ENCODE measurements around the gene FLRT2.

The FLRT2 gene, protein sequence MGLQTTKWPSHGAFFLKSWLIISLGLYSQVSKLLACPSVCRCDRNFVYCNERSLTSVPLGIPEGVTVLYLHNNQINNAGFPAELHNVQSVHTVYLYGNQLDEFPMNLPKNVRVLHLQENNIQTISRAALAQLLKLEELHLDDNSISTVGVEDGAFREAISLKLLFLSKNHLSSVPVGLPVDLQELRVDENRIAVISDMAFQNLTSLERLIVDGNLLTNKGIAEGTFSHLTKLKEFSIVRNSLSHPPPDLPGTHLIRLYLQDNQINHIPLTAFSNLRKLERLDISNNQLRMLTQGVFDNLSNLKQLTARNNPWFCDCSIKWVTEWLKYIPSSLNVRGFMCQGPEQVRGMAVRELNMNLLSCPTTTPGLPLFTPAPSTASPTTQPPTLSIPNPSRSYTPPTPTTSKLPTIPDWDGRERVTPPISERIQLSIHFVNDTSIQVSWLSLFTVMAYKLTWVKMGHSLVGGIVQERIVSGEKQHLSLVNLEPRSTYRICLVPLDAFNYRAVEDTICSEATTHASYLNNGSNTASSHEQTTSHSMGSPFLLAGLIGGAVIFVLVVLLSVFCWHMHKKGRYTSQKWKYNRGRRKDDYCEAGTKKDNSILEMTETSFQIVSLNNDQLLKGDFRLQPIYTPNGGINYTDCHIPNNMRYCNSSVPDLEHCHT

DNA sequence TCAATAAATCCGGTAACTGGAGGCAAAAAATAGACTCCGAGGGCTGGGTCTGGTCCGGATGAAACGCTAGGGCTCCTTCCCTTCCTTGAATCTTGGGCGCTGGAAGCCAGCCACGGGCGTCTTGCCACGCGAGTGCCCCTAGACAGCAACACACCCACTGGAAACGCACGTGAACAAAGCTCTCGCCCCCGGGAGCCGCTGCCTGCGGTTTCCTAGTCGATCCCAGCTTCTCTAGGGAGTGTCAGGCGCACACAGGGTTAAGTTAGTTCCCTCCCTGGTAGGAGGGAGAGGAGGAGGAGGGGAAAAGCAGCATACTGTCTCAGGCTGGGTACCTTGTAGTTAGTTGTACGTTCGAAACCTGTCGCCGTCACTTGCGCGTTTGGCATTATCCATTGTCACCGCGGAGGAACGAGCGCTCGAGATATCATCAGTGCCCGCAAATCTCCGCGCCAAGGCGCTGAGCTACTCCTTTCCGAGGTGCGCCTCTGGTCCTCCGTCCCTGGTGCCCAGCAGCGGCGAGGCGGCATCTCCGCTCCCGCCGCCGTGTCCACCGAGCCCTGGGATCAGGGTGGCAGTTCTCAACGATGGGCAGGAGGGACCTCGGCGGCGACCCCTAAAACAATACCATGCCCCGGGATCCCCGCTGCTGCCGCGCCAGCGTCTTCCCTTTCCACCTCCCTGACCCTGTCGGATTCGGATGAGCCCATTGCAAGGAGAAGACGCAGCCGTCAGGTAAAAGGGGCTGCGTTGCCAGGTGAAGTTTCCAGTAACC is at the start of gene FLRT2:
TSS of gene FLRT2 (plus strand) at position 342 of the 772 bp plus-strand sequence. CDS start 91,371 bp downstream, outside the sequence.
- peak; percentile 57 for DNase-seq (ENCODE audit: low read depth)

DNA sequence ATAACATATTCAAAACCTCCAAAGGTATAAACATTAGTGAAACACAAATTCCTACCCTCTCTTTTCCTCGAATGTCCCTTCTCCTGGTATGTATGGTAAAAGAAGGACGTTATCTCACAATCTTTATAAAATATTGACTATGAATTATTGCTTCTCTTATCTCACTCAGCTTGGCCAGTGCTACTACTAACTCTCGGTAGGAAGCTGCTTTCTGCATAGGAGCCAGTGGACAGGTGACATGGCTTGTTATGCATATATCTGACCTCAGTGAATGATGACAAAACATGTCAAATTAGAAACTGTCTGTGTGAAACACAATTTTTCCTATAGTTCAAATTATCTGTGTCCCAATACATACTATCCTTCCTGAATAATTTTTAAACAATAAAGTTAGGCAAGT is 48.5 kb upstream of the FLRT2 start:
- no peak for DNase-seq (ENCODE audit: low read depth)

GRCh38 chr14:85482552-85482951 is 47.4 kb upstream of the FLRT2 start:
- no peak for DNase-seq (ENCODE audit: low read depth)

- no peak for DNase-seq (ENCODE audit: low read depth)
Observed at GRCh38 chr14:85483037-85483436, 46.9 kb upstream of the FLRT2 start.

- DNase-seq (ENCODE audit: low read depth), result no peak
Observed at GRCh38 chr14:85483652-85484051, 46.3 kb upstream of the FLRT2 start.

GRCh38 chr14:85487215-85487614 is 42.7 kb upstream of the FLRT2 start:
- no peak for DNase-seq (ENCODE audit: low read depth)

DNA sequence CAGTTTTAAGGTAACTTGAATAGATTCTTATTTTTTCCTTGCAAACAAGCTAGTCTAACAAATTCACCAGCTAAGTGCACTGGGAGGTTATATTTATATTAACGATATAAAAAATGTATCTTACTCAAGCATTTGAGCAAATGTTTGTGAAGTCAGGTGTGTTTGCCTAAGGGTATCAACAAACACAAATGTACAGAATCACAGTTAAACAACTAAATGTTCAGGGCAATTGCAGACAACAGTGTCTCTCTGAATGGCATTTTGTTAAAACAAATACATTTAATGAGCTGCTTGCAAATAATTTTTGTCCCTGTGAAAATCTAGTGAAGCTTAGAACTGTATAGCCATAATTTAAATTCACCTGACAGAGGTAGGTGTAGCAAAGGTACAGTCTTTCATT is 28.2 kb upstream of the FLRT2 start:
- no peak for DNase-seq (ENCODE audit: low read depth)

DNA sequence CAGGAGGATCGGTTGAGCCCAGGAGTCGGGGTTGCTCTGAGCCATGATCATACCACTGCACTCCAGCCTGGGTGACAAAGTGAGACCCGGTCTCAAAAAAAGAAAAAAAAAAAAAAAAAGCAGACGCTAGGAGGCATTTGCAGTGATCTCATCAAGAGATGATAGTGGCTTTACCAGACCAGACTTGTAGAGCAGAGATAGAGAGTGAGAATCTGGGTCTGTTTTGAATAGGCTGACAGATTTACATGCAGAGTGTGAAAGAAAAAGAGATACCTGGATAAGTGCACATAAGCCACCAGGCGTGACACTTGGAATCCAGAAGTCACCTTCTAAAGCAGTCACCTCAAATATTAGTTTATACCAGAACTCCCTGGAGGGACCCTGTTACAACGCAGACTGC is 21.1 kb upstream of the FLRT2 start:
- no peak for DNase-seq (ENCODE audit: low read depth)

GRCh38 chr14:85512451-85512850 is 17.5 kb upstream of the FLRT2 start:
- no peak for DNase-seq (ENCODE audit: low read depth)

- no peak for DNase-seq (ENCODE audit: low read depth)
Observed at GRCh38 chr14:85514487-85514886, 15.5 kb upstream of the FLRT2 start.

GRCh38 chr14:85516239-85517113 is 13.5 kb upstream of the FLRT2 start:
- peak; percentile 56 for DNase-seq (ENCODE audit: low read depth)

GRCh38 chr14:85517114-85517688 is 12.7 kb upstream of the FLRT2 start:
- DNase-seq (ENCODE audit: low read depth), result no peak

GRCh38 chr14:85519661-85520305 is 10.2 kb upstream of the FLRT2 start:
- DNase-seq (ENCODE audit: low read depth), result no peak

DNA sequence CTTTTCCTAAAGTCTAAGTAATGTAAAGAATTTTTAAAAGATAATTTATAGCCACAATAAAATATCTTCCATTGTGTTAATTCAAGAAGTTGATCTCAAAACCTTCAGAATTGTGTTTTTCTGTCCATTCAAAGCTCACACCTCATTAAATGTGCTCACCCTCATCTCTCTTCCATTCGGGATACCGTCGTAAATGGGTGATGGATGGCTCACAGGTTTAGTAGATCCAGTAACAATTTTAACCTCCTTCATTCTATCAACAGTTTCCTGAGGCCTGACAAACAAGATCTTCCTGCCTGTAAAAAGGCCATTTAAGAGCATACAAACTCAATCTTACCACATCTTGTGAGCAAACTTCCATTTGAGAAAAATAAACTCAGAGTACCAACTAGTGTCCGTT is 9.4 kb upstream of the FLRT2 start:
- DNase-seq (ENCODE audit: low read depth), result no peak

- DNase-seq (ENCODE audit: low read depth), result no peak
Observed at GRCh38 chr14:85523624-85524023, 6.3 kb upstream of the FLRT2 start.

DNA sequence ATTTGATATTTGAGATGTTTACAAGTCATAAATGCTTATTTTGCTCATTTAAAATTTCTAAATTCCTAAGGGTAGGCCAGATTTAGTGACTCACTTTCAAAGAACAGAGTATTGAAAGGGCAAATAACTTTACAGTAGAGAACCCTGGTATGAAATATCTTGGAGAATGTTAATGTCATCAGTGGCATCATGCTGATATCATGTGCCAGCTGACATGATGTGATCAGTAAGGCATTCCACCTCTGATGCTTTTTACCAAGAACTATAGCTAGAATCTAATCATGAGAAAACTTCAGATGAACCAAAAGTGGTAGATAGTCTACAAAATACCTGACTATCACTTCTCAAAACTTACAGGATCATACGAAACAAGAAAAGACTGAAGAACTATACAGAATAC is 2.9 kb upstream of the FLRT2 start:
- DNase-seq (ENCODE audit: low read depth), result peak; percentile 77

DNA sequence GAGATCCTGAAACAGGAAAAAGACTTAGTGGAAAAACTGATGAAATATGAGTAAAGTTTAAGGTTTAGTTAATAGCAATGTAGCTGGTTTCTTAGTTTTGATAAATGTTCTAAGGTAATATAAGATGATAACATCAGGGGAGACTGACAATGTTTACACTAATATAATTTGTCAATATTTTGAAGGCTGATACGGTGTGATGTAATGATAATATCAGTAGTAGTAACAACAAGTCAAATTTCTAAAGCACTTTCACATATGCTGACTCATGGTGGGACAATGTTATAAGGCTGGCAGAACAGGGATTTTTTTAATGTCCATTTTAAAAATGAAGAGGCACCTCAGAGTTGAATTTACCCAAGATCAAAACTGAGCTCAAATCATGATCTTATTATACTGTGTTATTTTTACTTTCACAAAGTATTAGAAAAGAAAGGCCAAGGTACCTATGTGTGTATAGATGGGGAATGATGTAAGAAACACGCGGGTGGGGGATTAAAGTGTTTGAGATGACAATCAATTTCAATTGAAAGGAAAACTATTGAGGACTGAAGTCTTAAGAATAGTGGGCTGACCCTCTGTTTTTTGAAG is 2.4 kb upstream of the FLRT2 start:
- peak; percentile 48 for DNase-seq (ENCODE audit: low read depth)

DNA sequence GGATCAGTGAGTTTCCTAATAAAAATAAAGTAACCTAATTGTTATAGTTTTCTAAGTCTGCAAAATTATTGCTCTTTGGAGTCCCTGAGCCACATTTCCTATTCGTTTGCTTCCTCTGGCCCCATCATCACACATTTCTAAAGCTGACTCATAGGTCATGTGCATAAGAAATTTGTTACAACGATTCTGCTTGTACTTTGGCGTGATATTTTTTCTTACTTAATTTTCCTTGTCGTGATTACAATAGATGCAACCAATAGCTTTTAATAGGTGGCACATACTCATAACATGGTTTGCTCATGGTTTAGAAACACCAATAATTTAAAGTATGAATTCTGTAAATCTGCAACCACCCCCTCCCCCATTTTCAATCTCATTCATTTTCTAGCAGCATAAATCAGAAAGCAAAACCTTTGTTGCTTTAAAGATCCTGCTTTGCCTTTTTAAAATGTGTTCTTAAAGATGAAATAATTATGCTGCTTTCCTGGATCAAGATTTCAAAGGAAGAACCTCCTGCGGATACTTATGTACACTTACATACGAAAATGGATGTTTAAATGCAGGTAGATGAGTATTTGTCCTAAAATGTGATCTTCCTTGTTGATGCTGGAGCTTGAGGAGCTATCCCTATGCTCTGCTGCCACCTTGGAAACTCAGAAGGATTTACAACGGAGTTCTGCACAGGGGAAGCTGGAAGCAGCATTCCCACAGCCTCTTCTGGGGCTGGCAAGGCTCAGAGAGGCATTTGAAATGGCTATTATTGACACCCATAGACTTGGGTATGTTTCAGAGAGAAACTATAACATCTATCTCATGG is 1.7 kb upstream of the FLRT2 start:
- DNase-seq (ENCODE audit: low read depth), result peak; percentile 77

DNA sequence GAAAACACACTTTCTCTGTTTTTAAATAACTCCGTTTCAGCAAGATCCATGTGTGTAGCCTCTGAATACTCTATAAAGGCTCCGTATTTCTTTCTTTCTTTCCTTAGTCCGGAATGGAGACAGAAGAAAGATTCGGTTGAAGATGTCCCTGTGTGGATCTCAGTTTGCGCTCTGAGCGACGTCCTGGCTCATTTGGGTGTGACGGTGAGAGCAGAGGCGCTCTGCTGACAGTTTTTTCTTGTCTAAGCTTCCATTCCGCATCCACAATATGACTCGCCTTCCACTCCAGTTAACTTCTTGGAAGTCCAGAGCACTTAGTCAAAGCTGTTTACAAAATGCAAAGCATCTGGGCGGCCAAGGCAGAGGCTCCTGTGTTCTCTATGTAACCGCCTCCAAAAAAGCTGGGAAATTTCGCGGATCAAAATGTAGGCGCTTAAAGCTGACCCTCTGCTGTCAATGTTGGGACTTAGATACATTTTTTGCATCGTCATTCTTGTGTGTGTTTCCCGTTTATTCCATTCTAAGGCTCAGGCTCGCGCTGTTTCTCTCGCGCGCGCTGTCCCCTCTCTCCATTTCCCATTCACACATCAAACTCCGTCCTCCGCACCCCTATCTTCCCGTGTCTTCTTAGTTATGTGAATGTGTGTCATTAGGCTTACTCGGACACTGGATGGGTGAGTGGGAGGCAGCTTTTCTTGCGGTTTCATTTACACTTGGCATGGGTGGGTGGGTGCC is 880 bp upstream of the FLRT2 start:
- peak; percentile 68 for DNase-seq (ENCODE audit: low read depth)

All from HS-27A (cell line).